Stimulated activated CD4-positive, alpha-beta T cell treated with anti-CD3 and anti-CD28 coated beads, Interleukin-2, amount 100 ng/mL, for 24 hours (primary cell): ENCODE data around the gene CIAO3.
A peak's percentile ranks its signal among the peaks of the same experiment; 100 is the strongest.
"Not testable (repeated sequence)": the region's sequence is repeated elsewhere in the genome, so short reads cannot be mapped to it uniquely, and the experiment has no call there.

Experiments
- DNase-seq, 2 donors: peaks; one replicate each; pipeline ENCODE4 v3.0.0-alpha.2; 2020

The CIAO3 gene

GRCh38 chr16:708019-708418 is 32.8 kb downstream of the CIAO3 start:
- DNase-seq, result no peak

DNA sequence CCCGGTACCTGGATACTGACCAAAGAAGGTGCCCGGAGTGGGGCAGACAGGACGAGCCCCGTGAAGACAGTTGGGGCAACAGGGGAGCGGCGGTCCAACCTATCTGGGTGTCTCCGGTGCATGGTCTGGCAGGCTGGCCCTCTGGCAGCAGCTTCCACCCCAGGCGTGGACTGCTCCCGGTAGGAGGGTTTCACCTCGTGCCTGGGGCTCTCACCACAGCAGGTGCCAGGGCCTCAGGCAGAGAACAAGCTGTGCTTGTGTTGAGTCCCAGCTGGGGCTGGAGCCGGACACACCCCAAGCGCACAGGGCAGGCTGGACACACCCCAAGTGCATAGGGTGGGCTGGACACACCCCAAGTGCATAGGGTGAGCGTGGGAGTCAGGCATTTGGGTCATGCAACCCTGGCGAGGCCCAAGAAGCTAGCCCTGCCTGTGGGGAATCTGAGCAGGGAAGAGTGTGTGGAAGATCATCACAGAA is 33.7 kb downstream of the CIAO3 start:
- DNase-seq, result no peak

DNA sequence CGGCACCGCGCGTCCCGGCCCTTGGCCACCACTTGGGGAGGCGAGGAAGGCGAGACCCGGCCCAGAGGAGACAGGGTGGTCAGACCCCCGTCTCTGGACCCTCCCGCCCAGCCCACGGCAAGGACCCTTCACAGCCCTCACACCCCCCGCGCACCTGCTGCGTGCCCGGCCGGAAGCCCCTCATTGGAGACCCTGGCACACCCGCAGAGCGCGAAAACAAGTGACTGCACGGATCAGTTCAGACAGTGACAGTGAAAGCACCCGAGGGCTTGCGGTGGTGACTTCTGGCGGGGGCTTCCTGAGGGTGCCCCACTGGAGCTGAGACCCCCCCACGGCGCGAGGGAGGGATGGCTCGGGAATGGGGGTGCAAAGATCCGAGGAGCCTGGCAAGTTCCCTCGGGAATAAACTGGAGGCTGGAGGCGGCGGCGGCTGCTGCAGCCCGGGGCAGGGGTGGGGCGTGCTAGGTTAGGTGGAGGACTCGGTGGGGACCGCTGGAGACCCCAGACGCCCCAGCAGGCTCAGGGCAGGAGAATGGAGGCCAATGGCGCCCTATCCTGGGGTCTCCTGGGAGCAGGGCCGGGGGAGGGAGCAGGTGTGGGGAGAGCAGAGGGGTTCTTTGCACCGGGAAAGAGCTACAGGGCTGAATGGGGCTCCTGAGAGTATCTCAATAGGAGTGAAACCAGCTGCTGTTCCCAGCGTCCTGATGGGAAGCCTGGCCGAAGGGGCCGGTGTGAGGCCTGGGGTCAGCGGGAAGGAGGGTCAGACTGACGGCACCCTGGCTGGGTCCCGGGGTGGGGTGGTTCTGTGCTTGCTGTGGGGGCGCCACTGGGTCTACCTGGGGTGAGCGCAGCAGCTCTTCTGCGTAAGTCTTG is 34.4 kb downstream of the CIAO3 start:
- no peak for DNase-seq

- no peak for DNase-seq
Measured at GRCh38 chr16:705431-706188, 35.2 kb downstream of the CIAO3 start, which contains the start of gene FBXL16. TSS of gene FBXL16 (minus strand) at chr16:705801. CDS start at chr16:697405, 8,396 bp downstream.

DNA sequence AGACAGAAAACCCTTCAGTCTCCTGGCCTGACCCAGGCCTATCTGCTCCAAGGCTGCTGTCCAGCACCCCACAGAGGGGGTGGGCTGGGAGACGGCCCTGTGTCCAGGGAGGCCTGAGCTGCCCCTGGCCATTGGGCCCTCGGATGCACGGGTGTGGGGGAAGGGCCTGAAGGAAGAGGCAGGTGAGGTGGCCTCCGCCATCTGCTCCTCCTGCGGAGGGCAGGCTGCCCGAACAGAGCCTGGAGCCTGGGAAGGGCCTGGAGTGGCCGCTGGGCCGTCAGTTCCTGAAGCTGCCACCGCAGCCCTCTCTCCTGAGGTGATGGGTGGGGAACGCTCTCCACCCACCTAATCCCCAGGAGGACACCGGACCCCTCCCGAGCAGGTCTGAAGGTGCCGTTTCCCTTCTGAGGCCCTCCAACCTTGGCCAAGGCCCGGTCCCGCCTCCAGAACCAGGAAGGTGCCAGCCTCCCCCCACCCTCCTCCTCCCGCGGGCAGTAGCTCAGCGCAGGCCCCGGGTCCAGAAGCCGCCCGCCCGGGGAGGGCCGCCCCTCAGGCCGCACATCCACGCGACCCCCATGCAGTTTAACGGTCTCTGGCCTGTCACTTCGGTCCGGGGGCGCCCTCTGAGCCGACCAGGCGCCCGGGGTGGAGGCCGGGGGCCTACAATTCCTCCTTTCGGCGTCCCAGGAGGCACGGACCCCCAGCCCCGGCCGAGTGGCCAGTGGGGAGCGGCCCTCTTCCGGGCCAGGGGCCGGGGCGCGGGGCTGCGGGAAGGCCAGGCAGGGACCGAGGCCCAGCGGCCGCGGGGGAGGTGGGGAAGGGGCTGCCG is 36.0 kb downstream of the CIAO3 start:
- DNase-seq, result no peak

DNA sequence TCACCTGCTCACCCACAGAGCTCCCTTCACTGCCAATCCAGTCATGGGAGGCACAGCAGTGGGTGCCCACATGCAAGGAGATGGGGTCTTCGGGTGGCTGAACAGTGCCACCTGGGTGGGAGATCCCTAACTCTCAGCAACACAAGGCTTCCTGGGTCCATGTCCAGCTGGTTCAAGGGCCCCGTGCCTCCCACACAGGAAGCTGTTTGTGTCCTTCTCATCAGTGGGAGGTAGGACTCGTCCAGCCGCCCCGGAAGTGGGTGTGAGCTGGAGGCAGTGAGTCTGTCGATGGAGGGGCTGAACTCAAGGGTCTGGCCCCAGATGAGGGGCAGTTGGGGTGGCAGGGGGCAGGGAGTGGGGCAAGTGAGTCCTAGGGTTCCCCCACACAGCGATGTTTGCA is 36.8 kb downstream of the CIAO3 start:
- no peak for DNase-seq

- no peak for DNase-seq
Measured at GRCh38 chr16:703406-703805, 37.4 kb downstream of the CIAO3 start.

DNA sequence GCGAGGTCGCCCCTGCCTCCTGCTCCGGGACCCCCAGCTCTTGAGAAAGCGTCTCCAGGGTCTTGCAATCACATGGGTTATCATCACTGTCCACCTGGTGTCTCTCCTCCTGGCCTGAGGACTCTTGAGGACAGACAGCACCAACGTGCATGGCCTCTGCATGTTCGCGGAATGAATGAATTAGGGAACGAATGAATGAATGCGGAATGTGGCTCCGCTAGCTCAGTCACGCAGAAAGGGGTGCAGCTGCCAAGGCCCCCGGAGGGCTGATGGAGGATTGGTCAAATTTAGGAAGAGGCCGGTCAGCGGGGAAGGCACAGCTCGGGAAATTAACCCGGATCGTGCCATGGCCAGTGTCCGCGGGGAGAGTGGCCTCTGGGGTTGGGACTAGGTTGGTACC is 38.5 kb downstream of the CIAO3 start:
- DNase-seq, result no peak

GRCh38 chr16:700684-701584 is 39.9 kb downstream of the CIAO3 start:
- peak; percentile 58 to 66 for DNase-seq

DNA sequence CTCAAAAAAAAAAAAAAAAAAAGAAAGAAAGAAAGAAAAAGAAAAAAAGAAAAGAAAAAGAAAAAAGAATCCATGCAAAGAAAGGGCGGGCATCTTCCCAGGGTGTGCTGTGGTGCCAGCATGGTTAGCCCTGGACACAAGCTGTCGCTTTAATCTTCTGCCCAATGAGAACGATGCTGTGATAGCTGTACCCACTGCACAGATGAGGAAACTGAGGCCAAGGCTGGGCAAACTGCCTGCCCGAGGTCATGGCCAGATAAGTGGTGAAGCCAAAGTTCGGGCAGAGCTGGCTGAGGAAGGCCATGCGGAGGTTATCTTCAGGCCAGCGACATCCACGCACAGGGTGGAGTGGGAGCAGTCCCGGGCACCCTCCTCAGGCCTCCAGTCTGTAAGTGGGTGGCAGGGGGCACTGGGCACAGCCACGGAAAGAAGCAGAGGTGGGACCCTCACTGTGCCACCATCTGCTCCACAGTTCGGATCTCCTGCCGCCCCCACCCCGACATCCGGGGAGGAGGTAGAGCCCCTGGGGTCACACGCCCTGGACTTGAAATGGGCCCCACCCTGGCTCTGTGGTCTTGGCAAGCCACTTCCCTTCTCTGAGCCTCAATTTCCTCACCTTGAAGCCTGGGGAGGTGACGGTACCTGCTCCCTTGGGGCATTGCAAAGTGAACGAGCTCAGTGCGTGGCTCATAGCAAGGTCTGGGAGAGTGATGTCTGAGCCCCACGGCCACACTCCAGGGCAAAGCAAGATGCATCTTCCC is 41.7 kb downstream of the CIAO3 start:
- no peak for DNase-seq

DNA sequence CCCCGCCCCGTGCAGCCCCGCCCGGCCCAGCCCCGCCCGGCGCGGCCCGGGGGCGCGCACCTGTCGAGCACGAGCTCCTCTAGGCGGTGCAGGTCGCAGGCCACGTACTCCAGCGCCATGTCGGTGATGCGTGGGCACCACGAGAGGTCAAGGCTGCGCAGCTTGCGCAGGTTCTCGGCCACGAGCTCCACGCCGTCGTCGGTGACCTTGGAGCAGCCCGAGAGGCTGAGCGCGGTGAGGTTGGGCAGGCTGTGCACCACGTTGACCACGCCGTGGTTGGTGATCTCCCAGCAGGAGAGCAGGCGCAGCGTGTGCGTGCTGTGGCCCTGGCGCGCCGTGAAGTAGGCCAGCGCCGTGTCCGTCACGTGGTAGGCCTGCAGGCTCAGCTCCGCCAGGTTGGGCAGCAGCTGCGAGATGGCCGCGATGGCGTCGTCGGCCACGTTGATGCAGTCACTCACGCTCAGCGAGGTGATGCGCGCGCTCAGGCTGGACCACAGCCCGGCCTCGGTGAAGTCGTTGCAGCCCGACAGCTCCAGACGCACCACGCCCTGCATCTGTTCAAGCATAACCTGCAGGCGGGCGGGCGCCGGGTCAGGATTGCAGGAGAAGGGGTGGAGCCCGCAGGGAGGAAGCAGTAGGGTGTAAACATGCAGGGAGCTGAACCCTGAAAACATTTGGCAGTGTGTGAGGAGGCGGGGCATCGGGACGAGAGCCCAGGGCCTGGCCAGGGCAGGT is 45.3 kb downstream of the CIAO3 start:
- DNase-seq, result peak; percentile 74 to 75

GRCh38 chr16:694863-695354 is 45.9 kb downstream of the CIAO3 start:
- DNase-seq, result no peak

- DNase-seq, result no peak
Measured at GRCh38 chr16:694187-694862, 46.5 kb downstream of the CIAO3 start.

- no peak for DNase-seq
Measured at GRCh38 chr16:693766-694165, 47.0 kb downstream of the CIAO3 start.

DNA sequence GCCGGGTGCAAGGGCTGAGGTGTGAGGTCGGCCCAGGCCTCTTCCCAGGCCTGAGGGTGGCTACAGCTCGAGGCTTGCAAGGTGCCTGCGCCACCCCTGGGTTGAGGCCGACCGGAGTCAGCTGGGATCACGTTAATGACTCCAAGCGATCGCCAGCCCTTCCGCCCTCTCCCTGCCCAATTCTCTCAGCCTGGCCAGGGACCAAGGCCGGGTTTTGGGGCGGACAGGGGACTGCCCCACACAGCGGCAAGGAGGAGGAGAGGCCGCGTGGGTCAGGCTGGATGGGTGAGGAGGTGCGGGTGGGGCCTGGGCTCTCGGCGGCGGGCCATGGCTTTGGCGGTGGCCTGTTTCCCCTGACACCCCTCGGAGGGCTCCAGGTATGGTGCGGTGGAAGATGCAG is 47.4 kb downstream of the CIAO3 start:
- DNase-seq, result no peak

DNA sequence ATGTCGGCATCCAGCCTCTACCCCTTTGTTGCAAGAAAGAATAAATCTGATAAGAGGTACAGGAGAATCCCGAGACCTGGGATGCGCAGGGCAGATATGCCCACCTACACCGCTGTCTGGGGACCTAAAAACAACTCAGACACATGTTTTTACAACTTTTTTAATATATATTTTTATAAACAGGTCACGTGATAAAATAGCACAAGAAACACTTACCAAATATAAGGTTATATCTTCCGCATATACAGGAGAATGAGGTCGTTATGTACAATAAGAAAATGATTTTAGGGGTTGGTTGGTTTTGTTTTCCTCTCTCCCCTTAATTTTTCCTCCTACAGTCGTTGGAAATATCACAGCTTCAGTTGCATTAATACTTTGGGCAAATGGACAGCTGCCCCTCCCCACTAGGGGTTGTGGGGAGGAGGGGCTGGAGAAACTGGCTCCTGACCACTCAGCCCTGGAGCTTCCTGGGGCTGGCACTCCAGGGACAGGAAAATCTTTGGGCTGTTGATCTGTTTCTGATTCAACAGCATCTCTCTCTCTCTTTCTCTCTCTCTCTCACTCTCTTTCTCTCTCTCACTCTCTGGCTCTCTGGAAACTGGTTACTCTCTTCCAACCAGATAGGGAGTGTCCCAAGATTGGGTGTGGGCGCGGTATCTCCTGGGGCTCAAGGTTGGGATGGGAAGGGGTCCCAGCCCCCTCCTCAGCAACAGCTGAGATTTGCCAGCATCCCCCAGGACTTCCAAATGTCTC is 48.3 kb downstream of the CIAO3 start:
- DNase-seq, result no peak

DNA sequence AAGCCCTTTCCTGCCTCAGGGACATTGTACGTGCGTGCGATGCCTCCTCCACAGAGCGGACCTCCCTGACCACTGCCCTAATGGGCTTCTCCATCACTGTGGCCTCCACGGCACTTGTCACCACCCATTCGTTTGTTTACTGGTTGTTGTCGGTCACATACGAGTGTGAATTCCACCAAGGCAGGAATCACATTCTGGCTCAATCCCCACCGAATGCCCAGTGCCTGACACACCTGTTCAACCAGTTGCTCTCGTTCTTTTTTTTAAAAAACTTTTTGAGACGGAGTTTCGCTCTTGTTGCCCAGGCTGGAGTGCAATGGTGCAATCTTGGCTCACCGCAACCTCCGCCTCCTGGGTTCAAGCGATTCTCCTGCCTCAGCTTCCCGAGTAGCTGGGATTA is 49.6 kb downstream of the CIAO3 start:
- DNase-seq, result not testable (repeated sequence)

GRCh38 chr16:689175-689897 is 51.5 kb downstream of the CIAO3 start:
- DNase-seq, result no peak
